Breast epithelium (tissue), 3 donors: ENCODE measurements around the gene NLRP4.

Experiments
- POLR2A ChIP-seq: fragments of 450-650 bp; IDR thresholded peaks from one replicate; pipeline ENCODE4 v1.6.1; 2016; ENCODE audit warnings: antibody characterized with exemption, mild to moderate bottlenecking, moderate library complexity
- POLR2AphosphoS5 ChIP-seq, 3 donors: sonication (generic); formaldehyde crosslinking; IDR thresholded peaks; one replicate each; pipeline ENCODE4 v1.6.1; 2017; ENCODE audit warnings: antibody characterized with exemption in 3 of 3
- TF ChIP-seq, protein P1 (sequence below), 3 donors: fragments of 450-650 bp; IDR thresholded peaks; one replicate each; pipeline ENCODE4 v1.5.1; 2016 to 2017; ENCODE audit warnings: antibody characterized with exemption in 3 of 3, mild to moderate bottlenecking in 3 of 3, moderate library complexity in 3 of 3

DNA sequence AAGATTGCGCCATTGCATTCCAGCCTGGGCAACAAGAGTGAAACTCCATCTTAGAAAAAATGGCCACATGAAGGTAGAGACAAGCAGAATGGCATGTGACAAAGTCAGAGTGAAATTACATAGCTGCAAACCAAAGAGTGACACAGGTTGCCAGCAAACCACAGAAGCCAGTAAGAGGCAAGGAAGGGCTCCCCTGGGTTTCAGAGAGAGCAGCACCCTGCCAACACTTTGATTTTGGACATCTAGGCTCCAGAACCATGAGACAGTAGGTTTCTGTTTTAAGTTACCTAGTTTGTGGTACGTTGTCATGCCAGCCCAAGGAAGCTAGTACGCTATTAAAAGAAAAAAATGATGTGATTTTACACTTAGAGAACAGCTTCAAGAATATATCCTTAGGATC, 1.9 kb downstream of the NLRP4 start:
- TF ChIP-seq POLR2AphosphoS5 (IDR thresholded peaks at IDR 0.05): no peak
- no peak for TF ChIP-seq POLR2A
- TF ChIP-seq, protein P1, sequence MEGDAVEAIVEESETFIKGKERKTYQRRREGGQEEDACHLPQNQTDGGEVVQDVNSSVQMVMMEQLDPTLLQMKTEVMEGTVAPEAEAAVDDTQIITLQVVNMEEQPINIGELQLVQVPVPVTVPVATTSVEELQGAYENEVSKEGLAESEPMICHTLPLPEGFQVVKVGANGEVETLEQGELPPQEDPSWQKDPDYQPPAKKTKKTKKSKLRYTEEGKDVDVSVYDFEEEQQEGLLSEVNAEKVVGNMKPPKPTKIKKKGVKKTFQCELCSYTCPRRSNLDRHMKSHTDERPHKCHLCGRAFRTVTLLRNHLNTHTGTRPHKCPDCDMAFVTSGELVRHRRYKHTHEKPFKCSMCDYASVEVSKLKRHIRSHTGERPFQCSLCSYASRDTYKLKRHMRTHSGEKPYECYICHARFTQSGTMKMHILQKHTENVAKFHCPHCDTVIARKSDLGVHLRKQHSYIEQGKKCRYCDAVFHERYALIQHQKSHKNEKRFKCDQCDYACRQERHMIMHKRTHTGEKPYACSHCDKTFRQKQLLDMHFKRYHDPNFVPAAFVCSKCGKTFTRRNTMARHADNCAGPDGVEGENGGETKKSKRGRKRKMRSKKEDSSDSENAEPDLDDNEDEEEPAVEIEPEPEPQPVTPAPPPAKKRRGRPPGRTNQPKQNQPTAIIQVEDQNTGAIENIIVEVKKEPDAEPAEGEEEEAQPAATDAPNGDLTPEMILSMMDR (IDR thresholded peaks at IDR 0.05): no peak
